ENCODE measurements around the gene HSD17B8. TPM values are rescaled to one million over a fixed set of nuclear protein-coding genes. Genes with fewer than 3 reads are reported as not detected.

HSD17B8 gene
- total RNA-seq, 1 experiment from 2014 or later, result 22.0 TPM

- H3K27me3 ChIP-seq (ENCODE audit: insufficient read depth, low read length), result no peaks in the 10 kb centered on the region
- no peak for TF ChIP-seq TCF7L2 (IDR thresholded peaks at IDR 0.05; ENCODE audit: borderline replicate concordance, extremely low read depth, insufficient read depth, insufficient read length)
- TF ChIP-seq FOSL1 (IDR thresholded peaks at IDR 0.05; ENCODE audit: low read depth), result no peak
- DNase-seq (ENCODE audit: low read depth, low spot score) (no peak), ATAC-seq (no peak)
- no peaks in the 10 kb centered on the region for H4K20me1 ChIP-seq (ENCODE audit: insufficient read depth)
- no peaks in the 10 kb centered on the region for H3K9me3 ChIP-seq (ENCODE audit: control insufficient read depth in 1 of 2, insufficient read depth in 1 of 2, low read depth in 1 of 2, low read length in 2 of 2)
- H3K4me2 ChIP-seq (ENCODE audit: low read length), result no peak overlapping the region
- no peak overlapping the region for H2AFZ ChIP-seq (ENCODE audit: low read depth, low read length, poor library complexity, severe bottlenecking)
- no peak overlapping the region for H3K4me3 ChIP-seq (replicated peaks in 1 of 2; ENCODE audit: low read depth in 1 of 2, low read length in 2 of 2)
- ChIA-PET POLR2A (no interaction called here), RAD21 (ENCODE audit: low non-redundant PET in 1 of 2, low total read pairs in 2 of 2, uncharacterized antibody in 2 of 2, unreplicated experiment in 2 of 2) (no interaction called here), CTCF (interaction anchor here (1.1 kb wide), 1 partner anchor 29 kb away, joined by 3 read pairs; no protein-coding TSS in a partner anchor)
- H3K9me2 ChIP-seq (ENCODE audit: insufficient read depth), result no peaks in the 10 kb centered on the region
- intact Hi-C loops (cut with micrococcal nuclease), result no loop called here
- no TSS peak for BruUV-seq (replicated peaks)
- no peak overlapping the region for H3K27ac ChIP-seq (ENCODE audit: low read depth, low read length)
- H3K36me3 ChIP-seq (ENCODE audit: control insufficient read depth in 1 of 2, insufficient read depth in 2 of 2, low read length in 2 of 2), result no peaks in the 10 kb centered on the region
- H3K79me2 ChIP-seq (ENCODE audit: insufficient read depth, low read length), result no peaks in the 10 kb centered on the region
- H3K4me1 ChIP-seq (ENCODE audit: control insufficient read depth in 1 of 2, insufficient read depth in 2 of 2, low read length in 2 of 2), result no peaks in the 10 kb centered on the region
- no peak overlapping the region for H3K9ac ChIP-seq (ENCODE audit: low read length)
These were observed 33.2 kb upstream of the HSD17B8 start for GRCh38 chr6:33171016-33171879.

GRCh38 chr6:33171880-33172687 lies 32.4 kb upstream of the HSD17B8 start:
- ChIA-PET POLR2A (interaction anchor here (0.6 kb wide), 1 partner anchor 1461 kb away, joined by 3 read pairs; no protein-coding TSS in a partner anchor), CTCF (interaction anchor here (0.5 to 1.1 kb wide), 5 partner anchors 25 to 157 kb away, joined by 3 to 4 read pairs (median 3); no protein-coding TSS in a partner anchor), RAD21 (ENCODE audit: low non-redundant PET in 1 of 2, low total read pairs in 2 of 2, uncharacterized antibody in 2 of 2, unreplicated experiment in 2 of 2) (no interaction called here)
- no peaks in the 10 kb centered on the region for H3K36me3 ChIP-seq (ENCODE audit: control insufficient read depth in 1 of 2, insufficient read depth in 2 of 2, low read length in 2 of 2)
- H3K9me3 ChIP-seq (ENCODE audit: control insufficient read depth in 1 of 2, insufficient read depth in 1 of 2, low read depth in 1 of 2, low read length in 2 of 2), result no peaks in the 10 kb centered on the region
- no peak overlapping the region for H3K27ac ChIP-seq (ENCODE audit: low read depth, low read length)
- ATAC-seq (0 out of 2 replicates have a peak, but pooled peaks have one; percentile 10), DNase-seq (ENCODE audit: low read depth, low spot score) (no peak)
- no peaks in the 10 kb centered on the region for H4K20me1 ChIP-seq (ENCODE audit: insufficient read depth)
- H3K27me3 ChIP-seq (ENCODE audit: insufficient read depth, low read length), result no peaks in the 10 kb centered on the region
- no peak overlapping the region for H3K9ac ChIP-seq (ENCODE audit: low read length)
- intact Hi-C loops (cut with micrococcal nuclease), result no loop called here
- H3K9me2 ChIP-seq (ENCODE audit: insufficient read depth), result no peaks in the 10 kb centered on the region
- H3K79me2 ChIP-seq (ENCODE audit: insufficient read depth, low read length), result no peaks in the 10 kb centered on the region
- H3K4me2 ChIP-seq (ENCODE audit: low read length), result no peak overlapping the region
- no TSS peak for BruUV-seq (replicated peaks)
- TF ChIP-seq JUND (IDR thresholded peaks at IDR 0.05) (no peak), SIN3A (IDR thresholded peaks at IDR 0.05; ENCODE audit: low read depth) (no peak), REST (IDR thresholded peaks at IDR 0.05; ENCODE audit: low read depth) (no peak), EZH2 (IDR thresholded peaks at IDR 0.05) (no peak), TCF7L2 (IDR thresholded peaks at IDR 0.05; ENCODE audit: borderline replicate concordance, extremely low read depth, insufficient read depth, insufficient read length) (no peak), CEBPB (IDR thresholded peaks at IDR 0.05; ENCODE audit: low read depth) (no peak), SP1 (IDR thresholded peaks at IDR 0.05; ENCODE audit: low read depth) (no peak), EZH2phosphoT487 (IDR thresholded peaks at IDR 0.05; ENCODE audit: borderline replicate concordance) (no peak)
- no peak overlapping the region for H3K4me3 ChIP-seq (replicated peaks in 1 of 2; ENCODE audit: low read depth in 1 of 2, low read length in 2 of 2)
- no peak overlapping the region for H2AFZ ChIP-seq (ENCODE audit: low read depth, low read length, poor library complexity, severe bottlenecking)
- H3K4me1 ChIP-seq (ENCODE audit: control insufficient read depth in 1 of 2, insufficient read depth in 2 of 2, low read length in 2 of 2), result no peaks in the 10 kb centered on the region

Measured in HCT116 (cell line).